ENCODE results near the gene SMPD4. TPM values are rescaled to one million over a fixed set of nuclear protein-coding genes. Genes with fewer than 3 reads are reported as not detected.

Gene SMPD4
- total RNA-seq, 1 experiment from 2014 or later = 95.8 TPM

GRCh38 chr2:130185436-130185835 lies 4.0 kb upstream of the SMPD4 start:
- Mint-ChIP-seq H3K36me3 (no peaks in the 10 kb centered on the region), H3K4me3 (no peak overlapping the region), H3K27me3 (ENCODE audit: low read depth) (no peaks in the 10 kb centered on the region), H3K27ac (no peak overlapping the region), H3K4me1 (peaks cover 7% of the 10 kb centered on the region), H3K9me3 (no peaks in the 10 kb centered on the region)
- POLR2A ChIA-PET = interaction anchor here (0.7 to 0.8 kb wide), 2 partner anchors 156 to 1304 kb away, joined by 3 to 4 read pairs; no protein-coding TSS in a partner anchor
- DNase-seq (ENCODE audit: low spot score) (no peak), ATAC-seq (no peak)
- CTCF ChIA-PET = interaction anchor here (1.6 kb wide), 1 partner anchor 103 kb away, joined by 3 read pairs; no protein-coding TSS in a partner anchor
- no peak for TF ChIP-seq ZNF532 (CRISPR knock-in tag; IDR thresholded peaks at IDR 0.05; ENCODE audit: borderline replicate concordance)
- no peak for TF ChIP-seq ARID4B (CRISPR knock-in tag; IDR thresholded peaks at IDR 0.05; ENCODE audit: borderline replicate concordance)
- TF ChIP-seq ZMAT4 (CRISPR knock-in tag; IDR thresholded peaks at IDR 0.05) = no peak
- no peak for TF ChIP-seq ZNF416 (CRISPR knock-in tag; IDR thresholded peaks at IDR 0.05)
- TF ChIP-seq USF2 (CRISPR knock-in tag; IDR thresholded peaks at IDR 0.05) = no peak
- TF ChIP-seq GTF2I (CRISPR knock-in tag; conservative IDR thresholded peaks at IDR 0.05) = no peak
- no peak for TF ChIP-seq STAT6 (CRISPR knock-in tag; conservative IDR thresholded peaks at IDR 0.05; ENCODE audit: low read depth)
- TF ChIP-seq ETV6 (CRISPR knock-in tag; IDR thresholded peaks at IDR 0.05) = no peak
- no peak for TF ChIP-seq HMGA2 (CRISPR knock-in tag; IDR thresholded peaks at IDR 0.05)
- TF ChIP-seq NR1H2 (CRISPR knock-in tag; IDR thresholded peaks at IDR 0.05) = no peak
- TF ChIP-seq GABPB1 (CRISPR knock-in tag; IDR thresholded peaks at IDR 0.05) = no peak
- TF ChIP-seq ZNF121 (CRISPR knock-in tag; IDR thresholded peaks at IDR 0.05) = no peak

Data from WTC11 (cell line).